NCI-H82 treated with DMSO at 0.1 percent for 48 hours (cell line): ENCODE results near the gene SAMD8.
"Not testable (repeated sequence)": the region's sequence is repeated elsewhere in the genome, so short reads cannot be mapped to it uniquely, and the experiment has no call there.

Experiments used
- DNase-seq: peaks from one replicate; lab custom pipeline; 2025; ENCODE audit not compliant: unreplicated experiment; lab: John Stamatoyannopoulos, UW

Gene SAMD8

GRCh38 chr10:75106891-75107290 lies 4.6 kb upstream of the SAMD8 start:
- not testable (repeated sequence) for DNase-seq

GRCh38 chr10:75107756-75108683 lies 3.4 kb upstream of the SAMD8 start:
- DNase-seq = no peak

GRCh38 chr10:75108684-75109458 lies 2.6 kb upstream of the SAMD8 start:
- no peak for DNase-seq

- no peak for DNase-seq
Observed at GRCh38 chr10:75109459-75109778, 2.0 kb upstream of the SAMD8 start.

- no peak for DNase-seq
Observed at GRCh38 chr10:75110006-75110632, 1.3 kb upstream of the SAMD8 start.

- no peak for DNase-seq
Observed at GRCh38 chr10:75111907-75112679, 637 bp downstream of the SAMD8 start.

GRCh38 chr10:75115137-75115536 lies 3.7 kb downstream of the SAMD8 start:
- no peak for DNase-seq

- not testable (repeated sequence) for DNase-seq
Observed at GRCh38 chr10:75116941-75117775, 5.7 kb downstream of the SAMD8 start.

GRCh38 chr10:75117995-75118394 lies 6.5 kb downstream of the SAMD8 start:
- no peak for DNase-seq

GRCh38 chr10:75119444-75120066 lies 8.1 kb downstream of the SAMD8 start:
- DNase-seq = not testable (repeated sequence)

- no peak for DNase-seq
Observed at GRCh38 chr10:75121322-75121721, 9.9 kb downstream of the SAMD8 start.

GRCh38 chr10:75122505-75122904 lies 11.0 kb downstream of the SAMD8 start:
- DNase-seq = no peak

GRCh38 chr10:75123088-75123682 lies 11.7 kb downstream of the SAMD8 start:
- DNase-seq = no peak

- DNase-seq = no peak
Observed at GRCh38 chr10:75126277-75126676, 14.8 kb downstream of the SAMD8 start.

GRCh38 chr10:75127471-75127870 lies 16.0 kb downstream of the SAMD8 start:
- DNase-seq = no peak

GRCh38 chr10:75128985-75129384 lies 17.5 kb downstream of the SAMD8 start:
- DNase-seq = not testable (repeated sequence)

GRCh38 chr10:75129537-75129936 lies 18.1 kb downstream of the SAMD8 start:
- no peak for DNase-seq

GRCh38 chr10:75133701-75134100 lies 22.2 kb downstream of the SAMD8 start:
- DNase-seq = not testable (repeated sequence)

- DNase-seq = no peak
Observed at GRCh38 chr10:75136346-75136745, 24.9 kb downstream of the SAMD8 start.
